ENCODE data around the gene ZMYND15. TPM values are rescaled to one million over a fixed set of nuclear protein-coding genes. Genes with fewer than 3 reads are reported as not detected.
"Not testable (repeated sequence)": the region's sequence is repeated elsewhere in the genome, so short reads cannot be mapped to it uniquely, and the experiment has no call there.

Gene ZMYND15, protein sequence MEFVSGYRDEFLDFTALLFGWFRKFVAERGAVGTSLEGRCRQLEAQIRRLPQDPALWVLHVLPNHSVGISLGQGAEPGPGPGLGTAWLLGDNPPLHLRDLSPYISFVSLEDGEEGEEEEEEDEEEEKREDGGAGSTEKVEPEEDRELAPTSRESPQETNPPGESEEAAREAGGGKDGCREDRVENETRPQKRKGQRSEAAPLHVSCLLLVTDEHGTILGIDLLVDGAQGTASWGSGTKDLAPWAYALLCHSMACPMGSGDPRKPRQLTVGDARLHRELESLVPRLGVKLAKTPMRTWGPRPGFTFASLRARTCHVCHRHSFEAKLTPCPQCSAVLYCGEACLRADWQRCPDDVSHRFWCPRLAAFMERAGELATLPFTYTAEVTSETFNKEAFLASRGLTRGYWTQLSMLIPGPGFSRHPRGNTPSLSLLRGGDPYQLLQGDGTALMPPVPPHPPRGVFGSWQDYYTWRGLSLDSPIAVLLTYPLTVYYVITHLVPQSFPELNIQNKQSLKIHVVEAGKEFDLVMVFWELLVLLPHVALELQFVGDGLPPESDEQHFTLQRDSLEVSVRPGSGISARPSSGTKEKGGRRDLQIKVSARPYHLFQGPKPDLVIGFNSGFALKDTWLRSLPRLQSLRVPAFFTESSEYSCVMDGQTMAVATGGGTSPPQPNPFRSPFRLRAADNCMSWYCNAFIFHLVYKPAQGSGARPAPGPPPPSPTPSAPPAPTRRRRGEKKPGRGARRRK
- 0.07 and 0.11 TPM in 2 replicates for total RNA-seq

DNA sequence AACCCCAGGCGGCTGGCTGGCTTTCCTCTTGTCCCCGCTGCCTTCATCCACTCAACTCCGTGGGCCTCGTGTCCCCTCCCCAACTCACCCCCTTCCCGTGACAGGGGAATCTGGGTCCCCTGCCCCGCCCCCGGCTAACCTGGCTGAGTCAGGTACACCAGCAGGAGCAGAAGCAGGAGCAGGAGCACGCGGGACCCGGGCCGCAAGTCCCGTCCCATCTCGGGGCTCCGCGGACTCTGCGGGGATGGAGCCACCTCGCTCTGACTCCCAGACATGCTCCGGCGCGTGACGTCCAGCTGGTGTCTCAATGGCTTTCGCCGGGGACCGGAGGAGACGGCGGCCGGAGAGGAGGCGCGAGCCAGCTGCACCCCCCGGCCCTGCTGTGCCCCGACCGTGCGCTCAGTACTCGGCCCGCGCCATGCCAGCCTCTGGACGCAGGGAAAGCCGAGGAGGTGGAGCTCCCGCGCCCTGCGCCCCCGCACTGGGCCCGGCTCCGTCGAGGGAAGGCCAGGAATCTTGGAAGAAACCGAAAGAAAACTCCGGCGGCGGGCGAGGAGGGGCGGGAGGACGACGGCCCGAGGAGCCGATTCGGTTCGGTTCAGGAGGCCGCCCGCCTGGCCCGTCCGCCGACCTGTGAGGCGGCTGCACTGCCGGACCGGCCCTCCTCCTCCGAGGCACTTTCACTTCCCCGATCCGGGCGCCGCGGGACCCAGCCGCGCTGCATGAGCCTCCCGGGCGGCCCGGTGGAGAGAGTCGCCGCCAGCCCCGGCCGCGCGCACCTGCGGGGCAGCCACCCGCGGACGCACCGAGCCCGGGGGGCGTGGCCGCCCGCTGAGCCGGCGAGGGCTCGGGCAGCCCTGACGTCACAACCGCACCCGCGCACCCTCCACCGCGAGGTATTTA lies at the start of gene ZMYND15, which contains the start of gene CXCL16:
ZMYND15 (plus strand) TSS at position 712 of the 903 bp plus-strand sequence. CDS start 716 bp downstream, outside the sequence.
CXCL16 (minus strand) TSS at position 807 of the 903 bp plus-strand sequence; CDS start at position 218, 589 bp downstream.
- no peak for DNase-seq (ENCODE audit: low read depth, low spot score)

DNA sequence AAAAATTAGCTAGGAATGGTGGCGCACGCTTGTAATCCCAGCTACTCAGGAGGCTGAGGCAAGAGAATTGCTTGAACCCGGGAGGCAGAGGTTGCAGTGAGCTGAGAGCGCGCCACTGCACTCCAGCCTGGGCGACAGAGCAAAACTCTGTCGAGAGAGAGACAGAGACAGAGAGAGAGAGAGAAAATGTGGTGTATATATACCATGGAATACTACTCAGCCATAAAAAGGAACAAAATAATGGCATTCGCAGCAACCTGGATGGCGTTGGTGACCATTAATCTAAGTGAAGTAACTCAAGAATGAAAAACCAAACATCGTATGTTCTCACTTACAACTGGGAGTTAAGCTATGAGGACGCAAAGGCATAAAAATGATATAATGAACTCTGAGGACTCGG lies 49.8 kb upstream of the ZMYND15 start:
- DNase-seq (ENCODE audit: low read depth, low spot score) = not testable (repeated sequence)

DNA sequence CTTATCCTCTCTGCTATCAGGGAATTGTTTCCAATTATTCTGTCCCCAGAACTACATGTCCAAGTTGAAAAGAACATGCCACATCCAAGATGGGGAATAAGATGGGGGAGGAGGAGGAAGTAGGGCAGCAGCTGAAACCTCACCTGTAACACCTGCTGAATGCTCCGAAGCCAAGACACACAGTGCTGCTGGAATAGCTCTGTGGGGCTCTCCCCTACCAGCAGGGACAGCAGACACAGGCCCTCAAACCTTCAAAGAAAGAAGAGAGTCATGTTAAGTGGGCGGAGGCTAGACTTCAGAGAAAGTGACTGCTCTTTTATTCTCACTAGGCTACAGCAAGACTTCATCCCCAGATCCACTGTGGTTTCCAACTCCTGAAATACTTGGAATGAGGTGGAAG lies 48.9 kb upstream of the ZMYND15 start:
- no peak for DNase-seq (ENCODE audit: low read depth, low spot score)

DNA sequence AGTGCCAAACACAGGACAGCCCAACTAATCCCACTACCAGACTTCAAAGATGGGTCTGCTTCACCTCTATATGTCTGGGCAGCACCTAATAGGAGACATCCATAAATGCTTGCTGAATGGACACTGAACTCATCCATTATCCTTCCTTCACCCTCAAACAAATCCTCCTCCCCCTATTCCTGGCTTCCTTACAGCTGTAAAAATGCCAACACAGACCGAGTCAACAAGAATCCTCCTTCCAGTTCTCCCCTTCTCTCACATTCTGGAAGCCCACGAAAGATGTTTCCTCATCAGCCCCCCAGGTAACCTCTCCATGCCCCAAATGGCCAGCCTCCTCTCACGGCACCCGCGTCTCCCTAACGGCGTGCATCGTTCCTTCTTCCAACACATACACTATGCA lies 47.9 kb upstream of the ZMYND15 start:
- DNase-seq (ENCODE audit: low read depth, low spot score) = no peak

DNA sequence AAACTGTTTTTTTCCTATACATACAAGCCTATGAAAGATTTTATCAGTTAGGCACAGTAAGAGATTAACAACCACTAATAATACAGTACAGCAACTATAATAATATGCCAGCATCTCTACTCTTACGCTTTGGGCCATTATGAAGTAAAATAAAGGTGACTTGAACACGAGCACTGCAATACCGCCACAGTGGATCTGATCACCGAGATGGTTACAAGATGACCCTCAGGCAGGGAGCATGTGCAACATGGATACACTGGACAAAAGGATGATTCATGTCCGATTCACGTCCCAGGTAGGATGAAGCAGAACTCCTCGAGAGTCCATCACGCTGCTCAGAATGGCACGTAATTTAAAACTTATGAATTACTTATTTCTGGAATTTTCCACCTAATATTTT lies 46.2 kb upstream of the ZMYND15 start:
- DNase-seq (ENCODE audit: low read depth, low spot score) = no peak

DNA sequence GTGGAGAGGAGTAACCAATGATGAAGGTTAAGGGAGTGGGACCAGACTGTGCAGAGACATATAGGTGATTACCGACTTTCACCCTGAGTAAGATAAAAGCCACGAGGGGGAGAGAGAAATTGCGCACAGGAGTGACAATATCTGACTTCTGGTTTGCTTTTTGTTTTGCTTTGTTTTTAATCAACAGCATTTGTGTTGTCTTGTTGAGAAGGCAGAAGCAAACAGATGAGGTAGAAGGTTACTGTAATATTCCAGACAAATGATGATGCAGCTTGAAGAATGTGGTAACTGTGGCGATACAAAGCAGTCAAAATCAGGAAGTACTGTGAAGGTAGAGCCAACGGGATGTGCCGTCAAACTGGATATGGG lies 43.2 kb upstream of the ZMYND15 start:
- DNase-seq (ENCODE audit: low read depth, low spot score) = no peak

DNA sequence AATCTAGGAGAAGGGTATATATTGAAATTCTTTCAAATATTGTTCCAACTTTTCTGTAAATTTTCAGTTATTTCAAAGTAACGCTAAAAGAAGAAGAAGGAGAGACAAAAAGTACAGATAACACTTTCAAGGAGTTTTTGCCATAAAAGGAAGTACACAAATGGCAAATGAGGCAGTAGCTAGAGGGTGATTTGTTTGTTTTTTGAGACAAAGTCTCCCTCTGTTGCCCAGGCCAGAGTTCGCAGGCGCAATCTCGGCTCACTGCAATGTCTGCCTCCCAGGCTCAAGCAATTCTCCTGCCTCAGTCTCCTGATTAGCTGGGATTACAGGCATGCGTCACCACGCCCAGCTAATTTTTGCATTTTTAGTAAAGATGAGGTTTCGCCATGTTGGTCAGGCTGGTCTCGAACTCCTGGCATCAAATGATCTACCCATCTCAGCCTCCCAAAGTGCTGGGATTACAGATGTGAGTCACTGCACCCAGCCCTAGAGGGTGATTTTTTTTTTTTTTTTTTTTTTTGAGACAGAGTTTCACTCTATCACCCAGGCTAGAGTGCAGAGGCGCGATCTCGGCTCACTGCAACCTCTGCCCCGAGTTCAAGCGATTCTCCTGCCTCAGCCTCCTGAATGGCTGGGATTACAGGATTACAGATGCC lies 40.1 kb upstream of the ZMYND15 start:
- DNase-seq (ENCODE audit: low read depth, low spot score) = not testable (repeated sequence)

DNA sequence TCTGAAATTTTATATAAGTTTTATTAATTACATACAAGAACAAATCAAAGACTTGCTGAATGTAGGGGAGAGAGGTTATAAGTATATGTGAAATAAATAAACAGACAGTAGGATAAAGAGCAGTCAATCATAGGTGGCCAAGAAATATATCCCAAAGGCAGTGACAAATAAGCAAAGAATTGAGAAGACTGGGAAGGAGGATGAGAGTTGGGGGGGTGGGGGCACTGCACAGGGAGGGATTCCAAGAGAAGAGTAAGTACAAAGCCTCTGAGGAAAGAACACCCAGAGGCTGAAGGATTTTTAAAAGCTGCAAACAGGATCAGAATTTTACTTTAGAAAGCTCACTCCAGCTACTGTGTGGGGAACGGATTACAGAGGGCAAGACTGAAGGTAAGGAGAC lies 38.5 kb upstream of the ZMYND15 start:
- no peak for DNase-seq (ENCODE audit: low read depth, low spot score)

DNA sequence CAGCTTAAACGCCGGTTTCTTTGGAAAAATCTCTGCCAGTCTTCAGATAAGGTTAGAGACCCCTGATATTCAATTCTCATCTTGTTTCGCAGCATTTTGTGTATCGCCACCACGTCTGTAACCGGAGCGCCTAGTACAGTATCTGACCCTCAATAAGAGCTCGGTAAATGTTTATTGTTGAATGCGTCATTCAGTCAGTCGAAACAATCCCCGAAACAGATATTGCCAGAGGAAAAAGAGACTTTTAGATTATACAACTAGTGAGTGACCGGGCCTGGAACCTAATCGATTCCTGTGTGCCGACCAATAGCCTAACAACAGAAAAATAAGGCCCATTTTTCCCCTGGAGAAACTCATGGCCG lies 36.3 kb upstream of the ZMYND15 start:
- no peak for DNase-seq (ENCODE audit: low read depth, low spot score)

DNA sequence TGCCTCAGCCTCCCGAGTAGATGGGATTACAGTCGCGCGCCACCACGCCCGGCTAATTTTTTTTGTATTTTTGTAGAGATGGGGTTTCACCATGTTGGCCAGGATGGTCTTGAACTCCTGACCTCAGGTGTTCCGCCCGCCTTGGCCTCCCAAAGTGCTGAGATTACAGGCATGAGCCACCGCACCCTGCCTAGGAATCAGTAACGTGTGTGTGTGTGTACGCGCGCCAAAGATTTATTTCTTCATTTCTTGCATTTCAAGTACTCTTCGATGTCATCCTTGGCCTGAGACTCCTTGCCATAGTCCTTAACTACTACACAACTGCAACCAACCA lies 35.1 kb upstream of the ZMYND15 start:
- not testable (repeated sequence) for DNase-seq (ENCODE audit: low read depth, low spot score)

DNA sequence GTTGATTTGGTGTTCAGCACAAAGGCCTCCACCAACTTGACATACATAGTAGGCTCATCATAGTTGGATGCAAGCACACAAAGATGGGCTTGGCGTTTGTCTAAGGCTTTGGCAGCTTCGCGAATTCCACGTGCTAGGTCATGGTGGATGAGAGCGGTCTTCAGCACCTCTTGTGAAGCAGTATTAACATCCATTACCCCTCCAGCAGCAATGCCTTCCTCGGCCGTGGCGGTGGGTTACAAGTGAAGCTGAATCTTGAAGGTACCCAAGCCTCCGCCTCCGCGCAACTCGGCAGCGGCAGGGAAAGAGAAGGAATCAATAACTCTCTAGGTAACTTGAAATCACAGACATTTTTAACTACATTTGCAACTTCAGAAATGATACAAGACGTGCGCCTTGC lies 34.6 kb upstream of the ZMYND15 start:
- DNase-seq (ENCODE audit: low read depth, low spot score) = no peak

DNA sequence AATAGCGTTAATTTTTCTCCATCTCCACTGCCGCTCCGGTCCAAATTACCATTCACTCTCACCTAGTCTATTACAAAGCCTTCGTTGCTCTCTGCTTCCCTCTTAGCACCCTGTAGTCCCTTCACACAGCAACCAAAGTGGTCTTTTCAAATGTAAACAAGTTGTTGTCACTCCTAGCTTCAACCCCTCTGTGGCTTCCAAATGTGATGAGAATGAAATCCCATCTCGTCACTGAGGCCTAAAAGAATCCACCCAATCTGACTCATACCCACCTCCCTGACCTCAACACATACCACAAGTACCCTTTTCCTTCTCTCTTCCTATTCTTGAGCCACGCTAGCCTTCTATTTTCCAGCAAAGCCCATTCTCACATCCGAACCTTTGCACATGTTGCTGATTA lies 33.5 kb upstream of the ZMYND15 start:
- no peak for DNase-seq (ENCODE audit: low read depth, low spot score)

DNA sequence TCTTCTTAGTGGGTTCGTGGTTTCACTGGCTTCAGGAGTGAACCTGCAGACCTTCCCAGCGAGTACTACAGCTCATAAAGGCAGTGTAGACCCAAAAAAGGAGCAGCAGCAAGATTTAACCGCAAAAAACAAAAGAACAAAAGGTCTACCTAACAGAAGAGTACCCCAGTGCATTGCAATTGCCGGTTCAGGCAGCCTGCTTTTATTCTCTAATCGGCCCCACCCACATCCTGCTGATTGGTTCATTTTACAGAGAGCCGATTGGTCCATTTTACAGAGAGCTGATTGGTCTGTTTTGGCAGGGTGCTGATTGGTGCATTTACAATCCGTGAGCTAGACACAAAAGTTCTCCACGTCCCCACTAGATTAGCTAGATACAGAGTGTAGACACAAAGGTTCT lies 31.2 kb upstream of the ZMYND15 start:
- DNase-seq (ENCODE audit: low read depth, low spot score) = no peak

DNA sequence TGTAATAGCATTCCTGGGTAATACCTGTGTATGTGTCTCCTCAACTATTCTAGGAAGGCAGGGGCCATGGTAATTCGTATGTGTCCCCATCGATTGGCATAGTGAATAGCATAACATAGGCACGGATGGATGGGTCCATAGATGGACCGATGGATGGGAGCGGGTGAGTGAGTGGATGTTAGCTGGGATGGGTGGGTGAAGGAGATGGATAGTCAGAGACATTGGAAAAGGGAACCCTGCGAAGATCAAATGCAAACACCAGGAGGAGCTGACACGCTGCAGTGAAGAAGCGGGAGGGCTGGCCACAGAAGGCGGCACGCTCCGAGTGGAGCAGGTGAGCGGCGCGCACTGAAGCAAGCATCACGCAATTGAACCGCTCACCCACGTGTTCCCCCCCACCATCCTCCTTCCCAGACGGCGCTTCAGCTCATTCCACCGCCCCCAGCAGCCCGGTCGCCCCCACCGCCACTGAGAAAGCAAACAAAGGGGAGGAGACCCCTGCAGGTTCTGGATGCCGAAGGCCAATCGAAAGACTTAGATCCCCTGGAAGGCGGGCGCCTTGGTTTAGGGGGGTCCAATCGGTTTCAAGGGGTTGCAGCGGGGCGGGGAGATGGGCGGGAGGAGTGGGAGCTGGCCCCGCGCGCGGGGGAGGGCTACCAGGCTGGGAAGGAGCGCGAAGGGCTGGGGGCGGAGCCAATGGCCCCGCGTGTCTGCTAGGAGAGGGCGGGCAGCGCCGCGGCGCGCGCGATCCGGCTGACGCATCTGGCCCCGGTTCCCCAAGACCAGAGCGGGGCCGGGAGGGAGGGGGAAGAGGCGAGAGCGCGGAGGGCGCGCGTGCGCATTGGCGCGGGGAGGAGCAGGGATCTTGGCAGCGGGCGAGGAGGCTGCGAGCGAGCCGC lies 29.6 kb upstream of the ZMYND15 start, which contains the start of gene ARRB2:
ARRB2 (plus strand) TSS at position 839 of the 899 bp plus-strand sequence. CDS start 90 bp downstream, outside the sequence.
- peak; percentile 94 for DNase-seq (ENCODE audit: low read depth, low spot score)

DNA sequence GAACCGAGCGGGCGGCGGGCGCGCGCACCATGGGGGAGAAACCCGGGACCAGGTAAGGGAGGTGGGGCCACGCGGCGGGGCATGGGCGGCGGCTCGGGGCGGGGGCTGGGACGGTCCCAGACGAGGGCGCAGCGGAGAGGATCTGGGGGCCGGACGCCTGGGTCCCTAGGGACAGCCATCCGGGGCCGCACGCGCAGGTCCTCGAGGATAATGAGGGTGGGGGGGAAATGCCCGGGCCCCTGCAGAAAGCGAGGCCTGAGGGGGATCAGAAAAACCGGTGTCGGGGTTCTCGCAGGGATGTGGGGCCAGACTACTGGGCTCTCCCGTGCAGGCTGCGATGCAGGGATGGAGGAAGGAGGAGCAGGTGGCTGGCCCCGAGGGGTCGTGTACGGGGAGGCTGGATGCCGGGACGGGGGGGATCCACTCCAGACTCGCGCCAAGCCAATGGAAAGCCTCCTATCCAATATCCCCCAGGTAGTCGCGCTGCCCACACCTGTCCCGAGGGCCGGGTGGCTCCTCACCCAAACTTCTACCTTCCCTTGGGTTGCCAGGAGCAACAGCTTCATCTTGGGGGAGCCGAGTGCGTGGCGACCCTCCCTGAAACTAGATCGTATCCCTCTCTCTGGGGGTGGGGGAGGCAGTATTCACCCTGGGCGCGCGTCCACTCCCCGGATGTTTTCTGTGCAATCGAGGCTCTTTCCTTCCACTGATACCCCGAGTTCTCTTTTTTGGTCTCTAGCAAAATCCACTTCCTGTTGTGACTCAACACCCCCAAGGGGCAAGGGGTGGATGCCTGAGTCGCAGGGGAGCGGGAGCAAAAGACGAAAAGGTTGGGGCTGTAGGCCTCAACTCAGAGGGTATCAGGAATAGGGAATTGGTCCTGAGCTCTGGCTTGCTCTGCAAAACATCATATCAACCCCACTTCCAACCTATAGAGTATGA lies 28.7 kb upstream of the ZMYND15 start:
- no peak for DNase-seq (ENCODE audit: low read depth, low spot score)

DNA sequence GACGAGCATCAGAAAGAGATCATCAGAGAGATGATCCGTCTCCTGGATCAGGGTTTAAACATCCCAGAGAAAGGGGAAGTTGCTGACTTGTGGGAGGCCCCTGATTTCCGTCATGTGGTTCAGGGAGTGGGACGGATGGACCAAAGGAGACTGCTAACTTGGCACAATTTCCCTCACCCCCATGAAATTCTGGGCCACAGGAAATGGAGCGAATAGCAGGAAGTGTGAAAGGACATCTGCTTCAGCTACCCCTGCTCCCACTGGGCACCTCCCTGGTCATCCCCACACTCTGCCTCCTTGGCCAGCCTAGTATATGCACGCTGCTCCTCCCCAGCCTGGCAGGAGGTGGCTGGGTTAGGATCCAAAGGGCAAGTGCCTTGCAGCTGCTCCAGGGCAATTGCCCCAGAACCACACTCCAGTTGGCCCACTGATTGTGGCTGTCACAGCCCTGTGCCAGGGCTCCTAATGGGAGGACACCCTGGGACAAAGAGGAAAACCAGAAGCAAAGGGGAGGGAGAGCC lies 27.9 kb upstream of the ZMYND15 start:
- no peak for DNase-seq (ENCODE audit: low read depth, low spot score)

DNA sequence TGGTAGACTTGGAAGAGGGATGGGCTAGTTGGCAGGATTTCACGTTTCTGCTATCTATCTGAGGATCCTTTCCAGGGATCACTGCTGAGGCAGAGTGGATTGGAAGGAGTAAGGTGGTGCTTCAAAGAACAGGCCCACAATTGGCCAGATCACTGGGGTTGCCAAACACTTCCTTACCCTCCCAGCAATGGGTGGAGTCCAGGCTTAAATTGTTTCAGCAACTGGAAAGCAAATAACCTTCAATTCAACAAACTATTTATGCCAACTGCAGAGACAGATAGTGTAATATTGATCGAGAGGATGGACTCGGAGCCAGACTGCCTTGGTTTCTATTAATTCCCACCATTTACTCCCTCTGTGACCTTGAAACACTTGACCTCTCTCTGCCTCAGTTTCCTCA lies 27.1 kb upstream of the ZMYND15 start:
- DNase-seq (ENCODE audit: low read depth, low spot score) = no peak

DNA sequence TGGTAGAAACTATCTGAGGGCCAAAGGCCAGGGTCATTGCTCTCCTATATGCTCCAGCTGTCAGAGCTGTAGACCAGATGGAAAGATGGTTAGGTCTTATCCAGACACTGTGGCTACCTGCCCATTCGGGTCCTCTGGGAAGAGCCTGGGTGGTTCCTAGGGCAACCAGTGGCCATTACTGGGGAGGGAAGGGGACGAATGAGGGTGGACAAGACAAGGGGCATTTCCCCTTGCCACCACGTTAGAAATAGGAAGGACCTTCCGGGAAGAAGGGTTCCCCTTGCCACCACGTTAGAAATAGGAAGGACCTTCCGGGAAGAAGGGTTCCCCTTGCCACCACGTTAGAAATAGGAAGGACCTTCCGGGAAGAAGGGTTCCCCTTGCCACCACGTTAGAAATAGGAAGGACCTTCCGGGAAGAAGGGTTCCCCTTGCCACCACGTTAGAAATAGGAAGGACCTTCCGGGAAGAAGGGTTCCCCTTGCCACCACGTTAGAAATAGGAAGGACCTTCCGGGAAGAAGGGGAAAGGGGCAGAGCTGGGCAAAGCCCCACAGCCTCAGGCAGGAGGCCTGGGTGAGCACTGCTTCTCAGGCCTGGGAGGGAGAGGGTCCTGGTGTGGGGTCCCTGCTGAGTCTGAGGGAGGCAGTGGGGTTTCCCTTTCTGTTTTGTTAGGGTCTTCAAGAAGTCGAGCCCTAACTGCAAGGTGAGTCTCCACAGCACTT lies 25.1 kb upstream of the ZMYND15 start:
- not testable (repeated sequence) for DNase-seq (ENCODE audit: low read depth, low spot score)

All from pulmonary artery endothelial cell (primary cell).